HepG2 (cell line): ENCODE results near the gene PTPRD. TPM values are rescaled to one million over a fixed set of nuclear protein-coding genes. Genes with fewer than 3 reads are reported as not detected.
A peak's percentile ranks its signal among the peaks of the same experiment; 100 is the strongest.

Source experiments
- ATAC-seq: fragments of 200-7000 bp; cut with Tn5 transposase; 3 replicates; pipeline ENCODE4 v1.9.1; 2020; ENCODE audit warnings: mild to moderate bottlenecking, moderate library complexity
- BruUV-seq: library from RNA; stranded (reverse); fragments of 400-500 nt; replicated peaks from 2 replicates; lab custom pipeline; 2021; lab: Mats Ljungman, UMichigan
- CTCF ChIA-PET: fragments of 300-600 bp; formaldehyde crosslinking; extraction: SDS; loops from one replicate; lab custom pipeline; 2021; ENCODE audit warnings: low total read pairs, inconsistent platforms, low intra/inter-chr PET ratio; lab: Yijun Ruan, JAX
- POLR2A ChIA-PET: fragments of 350-600 bp; sonication (Branson Sonifier 250); formaldehyde crosslinking; loops from one replicate; lab custom pipeline; 2020; ENCODE audit warnings: antibody characterized with exemption, inconsistent platforms; lab: Yijun Ruan, JAX
- DNase-seq: peaks from one replicate; pipeline ENCODE4 v3.0.0-alpha.2; 2015; ENCODE audit warnings: low spot score
- FAIRE-seq: peaks from 3 replicates; lab custom pipeline; 2011; peaks lifted over from hg19 to GRCh38; lab: Jason Lieb, UNC
- H2AFZ ChIP-seq: one replicate; pipeline ENCODE4 v1.6.1; 2011; ENCODE audit warnings: low read length, inconsistent platforms
- H3K27ac ChIP-seq: fragments of 300-600 bp; 3 replicates; pipeline ENCODE4 v1.8.0; 2011; ENCODE audit warnings: mixed run types, mild to moderate bottlenecking, mixed read lengths, low read length, inconsistent platforms; ENCODE audit not compliant: insufficient read depth; ENCODE audit errors: extremely low read length
- H3K27me3 ChIP-seq, 2 experiments: fragments of 200-600 bp in 1 of 2; 2 replicates in 1 of 2; 3 replicates in 1 of 2; pipeline versions ENCODE4 v1.6.0 to v1.8.0; 2011; ENCODE audit warnings: low read length in 2 of 2, mild to moderate bottlenecking in 2 of 2, moderate library complexity in 2 of 2, inconsistent platforms in 1 of 2; ENCODE audit not compliant: insufficient read depth in 2 of 2, control insufficient read depth in 1 of 2
- H3K36me3 ChIP-seq, 2 experiments: fragments of 200-600 bp in 1 of 2; replicated peaks in 1 of 2; 2 replicates in 1 of 2; 3 replicates in 1 of 2; pipeline versions ENCODE4 v1.5.1 to v1.8.0; 2011; ENCODE audit warnings: low read length in 2 of 2, inconsistent platforms in 1 of 2; ENCODE audit not compliant: insufficient read depth in 2 of 2, control insufficient read depth in 1 of 2
- H3K4me1 ChIP-seq: 2 replicates; pipeline ENCODE4 v1.5.1; 2012; ENCODE audit warnings: low read length, inconsistent platforms; ENCODE audit not compliant: insufficient read depth
- H3K4me2 ChIP-seq: 2 replicates; pipeline ENCODE4 v1.6.0; 2011; ENCODE audit warnings: low read depth, low read length, inconsistent platforms
- H3K4me3 ChIP-seq, 3 experiments: fragments of 200-600 bp in 1 of 3; sonication (generic), shearing (Covaris generic) in 1 of 3; replicated peaks in 1 of 3; 2 replicates each; pipeline ENCODE4 v1.5.1; 2011 to 2016; ENCODE audit warnings: low read length in 3 of 3, inconsistent platforms in 2 of 3, low read depth in 2 of 3, mild to moderate bottlenecking in 2 of 3, control low read depth in 1 of 3, mixed read lengths in 1 of 3; ENCODE audit not compliant: insufficient read depth in 1 of 3
- H3K79me2 ChIP-seq: one replicate; pipeline ENCODE4 v1.6.1; 2011; ENCODE audit warnings: low read length, inconsistent platforms; ENCODE audit not compliant: insufficient read depth
- H3K9ac ChIP-seq: 2 replicates; pipeline ENCODE4 v1.6.0; 2011; ENCODE audit warnings: mild to moderate bottlenecking, low read depth, low read length, inconsistent platforms; ENCODE audit not compliant: insufficient read depth
- H3K9me3 ChIP-seq: 2 replicates; pipeline ENCODE4 v1.5.1; 2012; ENCODE audit warnings: mild to moderate bottlenecking, low read length
- H4K20me1 ChIP-seq: 2 replicates; pipeline ENCODE4 v1.6.0; 2011; ENCODE audit warnings: inconsistent platforms, mild to moderate bottlenecking, low read length, moderate library complexity; ENCODE audit not compliant: insufficient read depth
- ATF7 ChIP-seq, 2 experiments: fragments of 450-650 bp in 1 of 2; sonication (generic) in 1 of 2; formaldehyde crosslinking in 1 of 2; IDR thresholded peaks; 2 replicates each; pipeline versions ENCODE4 v1.4.0 to v1.6.1; 2016 to 2020; ENCODE audit warnings: antibody characterized with exemption in 1 of 2, mild to moderate bottlenecking in 1 of 2, missing genetic modification reagents in 1 of 2
- CEBPB ChIP-seq: IDR thresholded peaks from 2 replicates; pipeline ENCODE4 v1.6.1; 2011; ENCODE audit warnings: low read depth, low read length, improper control_type of control experiment, borderline replicate concordance
- HOMEZ ChIP-seq: IDR thresholded peaks from 2 replicates; pipeline ENCODE4 v1.6.1; 2016; ENCODE audit warnings: low read depth
- IRF1 ChIP-seq: sonication (generic); formaldehyde crosslinking; IDR thresholded peaks from 2 replicates; pipeline ENCODE4 v1.4.0; 2020; ENCODE audit warnings: low read depth, mild to moderate bottlenecking, missing genetic modification reagents
- KLF12 ChIP-seq: sonication (generic); formaldehyde crosslinking; IDR thresholded peaks from 2 replicates; pipeline ENCODE4 v1.4.0; 2020; ENCODE audit warnings: missing genetic modification reagents, borderline replicate concordance
- ZNF772 ChIP-seq: sonication (generic); formaldehyde crosslinking; IDR thresholded peaks from 2 replicates; pipeline ENCODE4 v1.5.0; 2020; ENCODE audit warnings: mild to moderate bottlenecking, missing genetic modification reagents
- WGBS: methylation state at CpG from one replicate; pipeline ENCODE4 v1.1.6; 2017; ENCODE audit warnings: low lambda C conversion rate; 5-methylcytosine and 5-hydroxymethylcytosine counted together
- in situ Hi-C: cut with HindIII; loops from 2 replicates; pipeline ENCODE4 v1.10.0; 2017; ENCODE audit warnings: low pct_unique_long_range_greater_than_20kb; ENCODE audit not compliant: extremely low pct_ligation_motif_present
- intact Hi-C: fragments of 100-400 bp; cut with micrococcal nuclease; formaldehyde crosslinking; loops from one replicate; pipeline ENCODE4 v1.10.0; 2022; ENCODE audit not compliant: unreplicated experiment
- polyA plus RNA-seq, 8 experiments: library from polyadenylated mRNA; depleted of rRNA in 3 of 8; stranded (reverse) in 7 of 8; unstranded in 1 of 8; fragments of >200 nt; fragmentation: Illumina TruSeq in 4 of 8; extraction: Trizol in 4 of 8; gene quantifications; 2 replicates each; pipeline versions ENCODE4 v1.2.1 to v1.2.3, GENCODE V29; 2011 to 2016; ENCODE audit warnings: low read depth in 4 of 8, missing spikeins in 1 of 8, mixed read lengths in 1 of 8; ENCODE audit not compliant: insufficient read depth in 1 of 8
- total RNA-seq, 5 experiments: library from RNA; depleted of rRNA; stranded (reverse); fragments of >200 nt; fragmentation: Illumina TruSeq; extraction: Trizol; gene quantifications; 2 replicates each; pipeline ENCODE4 v1.2.3, GENCODE V29; 2016; ENCODE audit warnings: low read depth in 1 of 5

The PTPRD gene
- total and polyA plus RNA-seq, 2 of the 13 experiments (the other 11 are each of a cell fraction or from before 2014, with no cell fraction given): 0.05 TPM; not detected in 1

- Histone ChIP-seq H3K4me3 (no peak overlapping the region), H4K20me1 (no peaks in the 10 kb centered on the region), H3K9ac (no peak overlapping the region), H3K27ac (no peak overlapping the region), H3K36me3 (no peaks in the 10 kb centered on the region), H3K79me2 (no peaks in the 10 kb centered on the region), H3K4me1 (no peaks in the 10 kb centered on the region), H2AFZ (no peak overlapping the region), H3K9me3 (peaks cover 27% of the 10 kb centered on the region), H3K4me2 (no peak overlapping the region), H3K27me3 (no peaks in the 10 kb centered on the region)
- WGBS: 36% methylated on average over 3 of the region's 3 CpGs
- in situ Hi-C loops (no loop called here), intact Hi-C loops (no loop called here)
- no TSS peak for BruUV-seq
- TF ChIP-seq HOMEZ: no peak
- CTCF ChIA-PET: no interaction called here
- DNase-seq (no peak), ATAC-seq (no peak), FAIRE-seq (no peak)
- POLR2A ChIA-PET: no interaction called here
These were observed 2060.1 kb downstream of the PTPRD start for GRCh38 chr9:8552732-8553131.

GRCh38 chr9:8549214-8549613 lies 2063.6 kb downstream of the PTPRD start:
- H3K79me2 ChIP-seq: no peaks in the 10 kb centered on the region
- in situ Hi-C loops: no loop called here
- no peak overlapping the region for H3K4me3 ChIP-seq
- TF ChIP-seq CEBPB: no peak
- 0 out of 2 replicates have a peak, but pooled peaks have one; percentile 48 for TF ChIP-seq ATF7 (IDR thresholded peaks at IDR 0.05)
- TF ChIP-seq ATF7 (CRISPR knock-in tag; IDR thresholded peaks at IDR 0.05): no peak
- TF ChIP-seq KLF12: no peak
- TF ChIP-seq IRF1 (CRISPR knock-in tag): no peak
- no peak for TF ChIP-seq ZNF772 (CRISPR knock-in tag)
- 3% methylated on average over 1 of the region's 1 CpG for WGBS
- no peaks in the 10 kb centered on the region for H3K27me3 ChIP-seq
- no peaks in the 10 kb centered on the region for H3K36me3 ChIP-seq
- no TSS peak for BruUV-seq
- no peak overlapping the region for H3K27ac ChIP-seq
- POLR2A ChIA-PET: no interaction called here
- DNase-seq: no peak
- FAIRE-seq: no peak
- intact Hi-C loops: no loop called here
- CTCF ChIA-PET: no interaction called here
- no peaks in the 10 kb centered on the region for H3K4me1 ChIP-seq
- no peak overlapping the region for H2AFZ ChIP-seq
- no peak overlapping the region for H3K9ac ChIP-seq
- H3K4me2 ChIP-seq: no peak overlapping the region
- no peaks in the 10 kb centered on the region for H4K20me1 ChIP-seq
- H3K9me3 ChIP-seq: peaks cover 29% of the 10 kb centered on the region
- ATAC-seq: no peak
